GM18907 (cell line): ENCODE measurements around the gene KIAA1671.
"Not testable (repeated sequence)": the region's sequence is repeated elsewhere in the genome, so short reads cannot be mapped to it uniquely, and the experiment has no call there.

Source experiments
- ATAC-seq: cut with Tn5 transposase; IDR thresholded peaks from one replicate; pipeline ENCODE4 v1.9.1; 2021; ENCODE audit warnings: mild to moderate bottlenecking, moderate library complexity; ENCODE audit not compliant: unreplicated experiment

Gene KIAA1671

DNA sequence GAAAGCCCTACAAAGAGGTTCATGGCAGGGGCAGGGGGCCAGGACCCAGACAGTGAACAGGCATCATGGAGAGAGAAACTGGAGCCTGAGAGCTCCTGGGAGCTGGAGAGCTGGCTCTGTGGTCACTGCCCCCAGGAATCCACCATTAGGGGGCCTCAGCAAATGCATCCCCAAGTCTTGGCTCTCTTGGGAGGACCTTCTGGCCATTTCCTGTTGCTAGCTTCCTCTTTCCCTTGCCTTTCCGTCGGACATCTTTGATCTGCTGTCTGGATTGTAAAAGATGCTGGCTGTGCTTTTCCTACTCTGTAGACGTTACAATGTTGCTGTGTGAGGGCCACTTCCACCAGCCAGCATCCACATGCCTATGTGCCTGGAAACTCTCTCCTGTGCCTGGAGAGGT is 259.8 kb downstream of the KIAA1671 start:
- ATAC-seq = no peak

DNA sequence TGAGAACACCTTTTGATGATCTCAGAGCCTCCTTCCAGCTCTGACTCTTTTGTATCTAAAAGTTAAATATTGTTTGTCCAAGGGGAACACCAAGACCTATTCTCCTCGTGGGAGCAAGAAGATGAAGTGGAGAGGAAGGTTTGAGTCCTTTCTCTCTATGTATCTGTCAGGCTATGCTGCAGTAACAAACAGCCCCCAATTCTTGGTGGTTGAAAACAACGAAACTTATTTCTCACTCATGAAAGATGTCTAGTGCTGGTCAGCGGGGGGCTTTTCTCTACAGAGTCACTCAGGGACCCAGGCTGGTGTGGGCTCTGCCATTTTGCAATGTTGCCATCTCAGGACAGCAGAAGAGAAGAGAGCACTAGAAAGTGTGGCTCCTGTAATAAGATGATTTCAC is 260.7 kb downstream of the KIAA1671 start:
- ATAC-seq = no peak

- no peak for ATAC-seq
Measured at GRCh38 chr22:25216230-25216629, 263.7 kb downstream of the KIAA1671 start.

DNA sequence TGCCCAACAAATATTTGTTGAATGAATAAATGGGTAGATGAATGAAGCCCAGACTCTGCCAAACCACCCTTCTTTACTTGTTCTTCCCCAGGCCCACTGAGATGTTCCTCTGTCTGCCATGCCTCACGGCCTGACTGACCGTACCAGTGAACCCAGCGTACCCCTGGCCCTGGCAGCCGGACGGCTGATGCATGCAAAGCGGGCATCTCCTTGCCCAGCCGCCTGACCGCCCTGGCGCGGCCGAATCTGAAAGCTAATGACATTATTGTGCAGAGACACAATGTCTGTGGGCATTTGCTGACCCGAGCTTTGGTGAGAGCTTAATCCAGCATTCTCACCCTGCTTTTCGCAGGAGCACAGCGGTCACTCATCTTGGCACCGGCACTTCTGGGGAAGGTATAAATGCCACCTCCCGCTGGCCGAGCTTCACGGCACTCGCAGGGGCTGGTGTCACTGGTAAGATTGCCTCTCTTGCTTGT is 266.7 kb downstream of the KIAA1671 start, which contains the start of gene CRYBB2:
Gene CRYBB2, plus strand, starts transcription at position 429 of the 479 bp plus-strand sequence. CDS start 1,791 bp downstream, outside the sequence.
- no peak for ATAC-seq

- ATAC-seq = no peak
Measured at GRCh38 chr22:25219948-25220442, 267.5 kb downstream of the KIAA1671 start.

DNA sequence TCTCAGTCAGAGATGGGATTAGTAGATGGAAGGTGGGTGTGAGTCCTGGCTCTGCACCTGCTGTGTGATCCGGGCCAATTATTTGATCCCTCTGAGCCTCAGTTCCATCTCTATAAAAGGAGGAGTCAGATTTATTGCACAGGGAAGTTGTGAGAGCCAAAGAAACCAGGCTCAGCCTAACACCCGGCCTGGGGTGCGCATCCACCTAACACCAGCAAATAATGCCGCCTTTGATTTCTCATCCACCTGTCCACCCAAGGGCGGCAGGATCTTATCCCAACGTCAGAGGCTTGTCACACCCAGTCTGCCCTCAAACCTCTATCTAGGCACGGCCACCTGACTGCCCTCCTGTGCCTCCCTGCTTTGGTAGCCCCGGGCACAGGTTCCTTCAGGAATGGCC is 269.3 kb downstream of the KIAA1671 start:
- ATAC-seq = no peak

DNA sequence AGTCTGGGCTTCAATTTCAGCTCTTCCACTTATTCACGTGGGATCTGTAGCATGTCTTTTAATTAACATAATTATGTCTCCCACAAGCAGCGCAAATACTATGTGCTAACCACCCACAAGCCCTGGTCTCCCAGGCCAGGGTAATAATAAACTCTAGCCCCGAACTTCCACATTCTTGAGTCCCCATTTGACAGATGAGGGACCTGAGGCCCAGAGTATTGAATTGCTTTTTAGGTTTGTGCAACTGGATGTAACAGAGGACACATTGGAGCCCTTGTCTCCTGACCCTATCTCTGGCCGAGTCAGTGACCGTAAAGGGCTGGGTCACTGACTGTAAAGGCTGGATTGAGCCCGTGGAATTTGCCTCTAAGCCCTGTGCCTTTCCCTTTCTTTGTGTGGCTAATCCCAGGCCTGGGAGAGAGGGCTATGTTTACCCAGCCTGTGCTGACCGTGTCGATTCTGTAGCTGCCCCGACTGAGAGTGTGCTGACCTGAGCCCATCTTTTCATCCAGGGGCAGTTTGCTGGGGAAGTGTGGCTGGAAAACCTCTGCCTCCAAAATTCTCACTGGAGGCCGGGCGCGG is 270.8 kb downstream of the KIAA1671 start:
- ATAC-seq = no peak

GRCh38 chr22:25228822-25229221 is 276.3 kb downstream of the KIAA1671 start:
- no peak for ATAC-seq

- not testable (repeated sequence) for ATAC-seq
Measured at GRCh38 chr22:25230760-25231159, 278.2 kb downstream of the KIAA1671 start.

DNA sequence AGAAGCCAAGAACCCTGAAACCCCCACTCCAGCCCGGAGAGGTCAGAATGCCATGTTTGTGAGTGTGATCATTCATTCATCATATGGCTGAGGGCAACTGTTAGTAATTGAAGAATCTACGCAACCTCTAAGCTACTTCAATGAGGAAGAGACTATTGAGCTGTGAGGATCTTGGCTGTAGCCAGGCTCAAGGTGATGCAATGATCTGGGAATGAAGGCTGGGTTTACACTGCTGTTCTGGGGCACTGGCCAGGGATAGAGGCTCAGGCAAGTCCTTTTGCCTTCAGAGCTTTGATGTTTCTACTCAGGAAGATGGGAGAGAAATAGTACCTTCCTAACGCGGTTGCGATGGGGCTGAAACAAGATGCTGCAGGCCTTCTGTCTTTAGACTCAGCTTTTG is 279.8 kb downstream of the KIAA1671 start:
- ATAC-seq = no peak

GRCh38 chr22:25233706-25234105 is 281.2 kb downstream of the KIAA1671 start:
- not testable (repeated sequence) for ATAC-seq

GRCh38 chr22:25235547-25236290 is 283.2 kb downstream of the KIAA1671 start:
- ATAC-seq = peak; percentile 73

DNA sequence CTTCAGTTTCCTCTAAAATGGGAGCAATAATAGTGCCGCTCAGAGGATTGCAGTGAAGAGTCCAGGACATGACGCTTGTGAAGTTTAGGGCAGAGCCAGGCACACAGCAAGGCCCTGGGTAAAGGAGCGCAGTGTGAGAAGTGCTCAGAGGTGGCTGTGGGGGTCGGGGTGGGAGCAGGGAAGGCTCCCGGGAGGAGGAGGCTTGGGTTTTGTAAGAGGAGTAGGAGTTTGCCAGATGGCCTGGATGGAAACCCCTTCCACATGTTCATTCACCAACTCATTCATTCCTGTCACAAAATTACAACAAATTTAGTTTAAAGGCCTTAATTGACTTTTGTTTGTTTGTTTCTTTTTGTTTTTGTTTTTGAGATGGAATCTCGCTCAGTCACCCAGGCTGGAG is 283.9 kb downstream of the KIAA1671 start:
- ATAC-seq = no peak

GRCh38 chr22:25237503-25237902 is 285.0 kb downstream of the KIAA1671 start:
- no peak for ATAC-seq

DNA sequence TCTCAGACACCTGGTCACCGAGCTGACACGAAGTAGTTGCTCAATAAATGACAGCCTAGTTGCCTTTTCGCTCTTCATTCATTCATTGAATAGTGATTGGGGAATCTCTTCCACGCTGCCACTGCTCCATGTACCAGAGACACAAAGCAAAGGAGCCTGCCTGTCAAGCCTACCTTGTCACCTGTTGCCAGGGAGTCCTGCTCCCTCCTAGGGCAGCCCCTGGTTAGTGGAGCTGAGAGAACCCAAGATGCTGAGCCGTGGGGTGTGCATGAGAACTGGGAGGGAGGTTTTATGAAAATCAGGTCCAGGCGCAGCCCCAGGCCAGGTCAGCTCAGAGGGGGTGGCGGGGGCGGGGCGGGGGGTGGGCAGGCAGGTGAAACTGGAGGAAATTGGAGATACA is 285.5 kb downstream of the KIAA1671 start:
- ATAC-seq = not testable (repeated sequence)
